Left renal pelvis (tissue), 4 donors: ENCODE measurements around the gene CABP7. TPM values are rescaled to one million over a fixed set of nuclear protein-coding genes. Genes with fewer than 3 reads are reported as not detected.
"Not testable (repeated sequence)": the region's sequence is repeated elsewhere in the genome, so short reads cannot be mapped to it uniquely, and the experiment has no call there.

Experiments used
- DNase-seq, 4 donors: peaks; one replicate each; pipeline ENCODE4 v3.0.0-alpha.2; 2013; ENCODE audit warnings: low read depth in 4 of 4, low spot score in 3 of 4
- polyA plus RNA-seq, 4 donors: library from polyadenylated mRNA; unstranded; fragments of 120-200 nt; gene quantifications; one replicate each; pipeline ENCODE4 v1.2.1, GENCODE V29; 2013; ENCODE audit not compliant: insufficient read length in 4 of 4

Gene CABP7
- polyA plus RNA-seq, 4 donors: 0.07 to 0.14 (median 0.11) TPM

DNA sequence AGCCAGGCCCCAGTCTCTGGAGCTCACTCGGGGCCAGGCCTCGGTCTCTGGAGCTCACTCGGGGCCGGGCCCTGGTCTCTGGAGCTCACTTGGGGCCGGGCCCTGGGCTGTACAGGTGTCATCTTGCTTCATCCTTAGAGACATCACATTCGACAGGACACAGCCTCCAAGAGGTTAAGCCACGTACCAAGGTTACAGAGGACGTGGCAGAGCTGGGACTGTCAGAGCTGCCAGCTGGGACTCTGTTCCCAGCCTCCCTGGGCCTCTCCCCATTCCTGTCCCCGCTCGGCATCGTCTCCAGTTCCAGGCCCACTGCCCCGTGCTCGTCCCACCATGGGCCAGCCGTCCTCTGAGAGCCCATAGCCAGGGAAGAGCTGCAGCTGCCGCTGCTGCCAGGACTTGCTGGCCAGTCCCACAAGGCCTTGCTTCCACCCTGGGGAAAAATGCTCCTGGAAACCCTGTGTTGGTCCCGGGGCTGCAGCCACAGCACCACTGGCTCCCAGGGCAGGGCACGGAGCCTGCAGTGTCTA, 19.6 kb downstream of the CABP7 start:
- DNase-seq: no peak

DNA sequence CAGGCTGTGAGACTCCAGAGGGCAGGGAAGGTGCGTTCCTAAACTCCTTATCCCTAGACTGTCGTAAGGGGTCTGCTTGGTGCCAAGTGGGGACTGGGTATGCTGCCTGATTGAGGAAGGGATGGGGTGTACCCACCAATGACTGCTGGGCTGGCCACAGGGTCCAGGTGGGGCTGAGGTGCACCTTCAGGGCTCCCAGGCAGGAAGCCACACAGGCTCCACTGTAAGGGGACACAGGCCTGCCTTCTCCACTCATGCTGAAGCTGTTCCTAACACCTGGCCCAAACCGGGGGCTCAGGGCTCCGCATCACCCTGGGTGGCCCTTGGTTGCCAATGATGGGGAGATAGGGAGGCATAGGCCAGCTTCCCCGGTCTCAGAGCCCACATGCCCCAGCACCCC, 20.4 kb downstream of the CABP7 start:
- no peak for DNase-seq

DNA sequence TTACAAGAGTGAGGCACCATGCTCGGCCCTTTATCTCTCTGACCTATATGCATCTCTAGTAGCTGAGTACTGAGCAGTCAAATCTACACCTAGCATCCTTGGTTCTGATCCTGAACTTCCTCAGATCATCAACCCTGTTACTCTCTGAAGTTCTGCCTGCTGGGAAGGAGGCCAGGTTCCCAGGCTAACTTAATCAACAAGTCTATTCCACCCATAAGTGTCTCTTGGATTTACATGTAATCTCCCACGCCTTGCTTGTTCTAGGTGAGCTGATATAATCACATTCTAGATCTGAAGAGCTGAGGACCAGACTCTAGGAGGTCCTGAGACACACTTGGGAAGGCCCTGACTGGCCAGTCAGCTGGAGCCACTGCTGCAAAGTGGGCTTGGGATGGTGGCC, 22.1 kb downstream of the CABP7 start:
- no peak for DNase-seq

DNA sequence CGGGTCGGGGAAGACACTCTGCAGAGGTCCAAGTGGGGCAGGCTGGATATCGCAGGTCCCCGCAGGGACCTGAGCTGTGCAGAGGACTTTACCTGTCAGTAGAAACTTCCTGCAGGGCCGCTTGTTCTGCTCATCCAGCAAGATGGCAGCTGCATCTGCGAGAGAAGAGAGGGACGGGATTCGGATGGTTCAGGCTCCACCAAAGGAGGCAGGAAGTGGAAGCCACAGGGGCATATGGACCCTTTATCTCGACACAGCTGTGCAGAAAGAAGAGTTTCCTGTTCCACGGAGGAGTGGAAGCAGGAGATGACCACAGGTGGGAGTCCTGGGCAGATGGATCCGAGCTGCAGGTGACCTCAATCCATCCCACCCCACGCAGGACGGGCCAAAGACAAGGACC, 22.5 kb downstream of the CABP7 start:
- DNase-seq: no peak

DNA sequence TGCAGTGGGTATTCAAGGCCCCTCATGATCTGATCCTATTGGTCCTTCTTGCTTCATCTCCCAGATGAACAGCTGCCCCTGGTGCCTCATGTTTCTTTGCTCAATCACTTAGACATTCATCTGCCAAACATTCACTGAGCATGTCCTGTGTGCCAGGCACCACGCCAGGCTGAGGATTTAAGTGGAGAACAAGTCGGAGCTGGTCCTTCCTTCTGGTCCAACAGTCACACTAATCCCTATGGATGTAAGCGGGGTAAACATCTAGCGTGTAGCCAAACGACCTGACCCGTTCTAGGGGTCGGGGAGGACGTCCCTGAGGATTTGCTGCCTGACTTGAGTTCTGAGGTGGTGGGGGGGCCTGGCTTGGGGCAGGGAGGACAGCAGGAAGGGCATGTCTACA, 25.1 kb downstream of the CABP7 start:
- DNase-seq: no peak

DNA sequence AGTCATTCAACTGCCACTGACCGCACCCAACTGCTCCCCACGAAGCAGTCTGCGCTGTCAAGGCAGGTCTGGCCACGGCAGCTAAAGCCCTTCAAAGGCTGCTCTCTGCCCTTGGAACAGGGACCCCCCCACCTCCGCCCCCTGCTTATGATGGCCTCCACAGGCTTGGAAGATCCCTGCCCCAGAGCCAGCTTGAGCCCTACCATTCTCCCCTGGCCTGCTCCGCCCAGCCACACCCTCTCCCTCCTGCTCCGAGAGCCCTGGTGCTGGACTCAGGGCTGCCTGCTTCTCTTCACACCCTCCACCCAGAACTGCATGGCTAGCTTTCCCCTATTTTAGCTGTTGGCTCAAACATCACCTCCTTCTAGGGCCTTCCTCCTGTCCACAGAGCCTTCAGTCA, 28.0 kb downstream of the CABP7 start:
- DNase-seq: no peak

DNA sequence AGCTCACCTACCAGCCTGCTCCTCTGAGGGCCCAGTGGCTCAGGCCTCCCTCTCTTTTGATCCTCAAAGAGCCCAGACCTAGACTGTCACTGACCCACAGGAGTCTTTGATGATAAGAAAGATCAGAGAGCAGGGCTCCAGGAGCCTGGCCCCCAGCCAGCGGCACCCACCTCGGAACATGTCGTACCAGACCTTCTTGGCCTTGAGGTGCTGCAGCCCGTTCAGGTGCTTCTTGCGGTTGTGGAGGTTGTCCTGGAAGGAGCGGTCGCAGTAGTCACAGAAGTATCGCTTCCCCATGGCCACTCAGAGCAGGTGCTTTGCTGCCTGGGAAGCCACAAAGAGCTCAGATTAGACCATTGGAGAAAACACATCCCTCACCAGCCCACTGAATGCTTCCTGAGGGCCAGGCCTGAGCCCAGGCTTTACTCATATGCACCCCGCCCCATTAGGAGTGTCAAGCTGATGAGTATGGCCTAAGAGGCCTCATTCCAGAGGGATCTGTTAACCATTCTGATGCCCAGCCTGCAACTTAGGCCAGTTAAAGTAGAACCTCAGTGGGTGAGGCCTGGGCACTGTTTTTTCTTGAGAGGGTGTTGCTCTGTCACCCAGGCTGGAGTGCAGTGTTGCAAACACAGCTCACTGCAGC, 28.6 kb downstream of the CABP7 start:
- DNase-seq: no peak

DNA sequence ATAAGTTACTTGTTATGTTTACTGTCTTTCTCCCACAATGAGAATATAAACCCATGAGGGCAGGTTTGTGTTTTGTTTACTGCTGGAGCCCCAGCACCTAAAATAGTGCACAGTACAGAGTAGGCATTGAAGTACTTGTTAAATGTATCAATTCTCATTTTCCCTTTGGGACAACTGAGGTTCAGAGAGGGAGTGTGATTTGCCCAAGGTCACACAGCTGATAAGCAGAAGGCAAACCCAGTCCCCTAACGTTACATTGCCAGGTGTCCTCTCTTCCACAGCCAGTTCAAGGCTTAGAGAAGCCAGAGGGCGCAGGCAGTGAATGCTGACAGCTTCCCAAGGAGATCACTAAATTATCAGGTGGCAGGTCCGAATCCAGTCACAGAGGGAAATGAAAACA, 30.2 kb downstream of the CABP7 start:
- no peak for DNase-seq

DNA sequence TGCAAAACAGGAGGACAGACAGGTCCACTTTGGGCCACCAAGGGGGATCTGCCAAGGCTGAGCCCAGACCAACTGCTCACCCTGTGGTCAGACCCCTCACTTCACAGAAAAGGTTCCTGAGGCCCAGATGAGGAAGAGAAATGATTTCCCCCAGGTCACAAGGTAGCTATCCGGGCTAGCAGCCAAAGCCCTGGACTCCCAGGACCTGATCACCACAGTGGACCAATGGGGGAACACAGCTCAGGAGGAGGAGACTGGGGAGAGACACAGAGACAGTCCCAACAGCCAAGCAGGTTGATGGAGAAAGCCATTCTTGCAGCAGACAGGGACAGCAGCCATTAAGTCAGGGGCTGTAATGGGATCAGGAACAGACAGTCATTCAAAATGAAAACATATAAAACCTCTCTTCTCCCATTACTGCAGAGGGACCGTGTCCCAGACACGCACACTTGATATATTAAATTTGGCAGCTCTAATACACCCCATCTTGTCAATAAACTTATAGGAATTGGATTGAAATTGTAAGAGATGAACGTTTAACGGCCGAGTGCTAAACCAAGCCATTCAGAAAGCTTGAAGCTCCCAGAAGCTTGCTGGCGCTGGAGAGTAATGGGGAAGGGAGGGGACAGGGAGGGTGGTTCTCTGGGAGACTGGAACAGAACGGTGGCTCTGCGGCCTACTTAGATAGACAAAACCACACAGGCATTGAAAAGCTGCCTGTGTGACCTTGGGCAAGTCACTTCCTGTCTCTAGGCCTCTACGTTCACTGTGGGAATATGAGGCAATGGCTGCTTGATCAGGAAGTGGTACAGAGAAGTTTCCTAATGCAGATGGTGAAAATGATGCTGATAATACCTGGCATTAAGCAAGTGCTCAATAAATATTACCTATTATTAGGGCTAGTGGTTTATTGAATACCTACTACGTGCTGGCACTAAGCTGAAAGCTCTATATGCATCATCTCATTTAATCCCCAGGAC, 31.0 kb downstream of the CABP7 start:
- DNase-seq: no peak

DNA sequence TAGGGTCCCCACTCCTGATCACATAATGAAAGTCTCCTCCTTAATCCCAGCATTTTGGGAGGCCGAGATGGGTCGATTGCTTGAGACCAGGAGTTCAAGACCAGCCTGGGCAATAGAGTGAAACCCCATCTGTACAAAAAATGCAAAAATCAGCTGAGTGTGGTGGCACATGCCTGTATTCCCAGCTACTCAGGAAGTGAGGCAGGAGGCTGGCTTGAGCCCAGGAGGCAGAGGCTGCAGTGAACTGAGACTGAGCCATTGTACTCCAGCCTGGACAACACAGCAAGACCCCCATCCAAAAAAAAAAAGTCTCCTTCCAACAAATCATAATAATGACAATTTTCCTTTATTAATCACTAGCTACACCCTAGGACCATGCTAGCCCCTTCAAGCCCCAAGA, 31.9 kb downstream of the CABP7 start:
- no peak for DNase-seq

DNA sequence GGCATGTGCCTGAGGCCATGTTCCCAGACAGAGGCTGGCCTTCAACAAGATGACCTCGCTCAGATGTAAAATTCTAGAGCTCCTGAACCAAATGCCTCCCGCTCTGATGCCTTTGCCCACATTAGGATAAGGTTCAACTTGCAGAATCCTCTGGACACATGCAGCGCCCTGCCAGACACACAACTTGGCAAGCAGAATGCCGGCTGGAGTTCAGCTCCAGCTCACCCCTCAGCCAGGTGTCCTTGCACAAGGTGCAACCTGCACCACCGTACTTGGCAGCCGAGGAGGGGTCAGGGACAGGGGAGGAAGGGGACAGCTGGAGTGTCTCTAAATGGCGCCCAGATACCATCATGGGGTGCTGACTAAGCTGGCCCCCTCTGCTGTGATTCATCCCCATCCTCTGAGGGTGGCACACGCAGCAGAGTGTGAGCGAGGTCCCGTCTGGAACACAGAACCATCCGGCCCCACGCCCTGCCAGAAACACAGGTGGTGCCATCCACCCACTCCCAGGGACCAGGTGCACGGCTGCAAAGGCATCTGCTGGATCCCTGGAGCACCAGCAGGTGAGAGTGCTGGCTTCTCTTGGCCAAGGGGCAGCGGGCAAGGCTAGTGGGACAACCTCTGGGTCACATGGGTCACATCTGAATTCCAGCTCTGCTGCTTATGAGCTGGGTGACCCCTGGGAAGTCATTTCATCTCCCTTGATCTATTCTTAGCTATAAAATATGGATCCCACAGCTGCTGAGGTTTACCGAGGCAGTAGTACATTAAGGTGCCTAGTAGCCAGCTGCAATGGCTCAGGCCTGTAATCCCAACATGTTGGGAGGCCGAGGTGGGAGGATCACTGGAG, 34.2 kb downstream of the CABP7 start:
- no peak for DNase-seq

DNA sequence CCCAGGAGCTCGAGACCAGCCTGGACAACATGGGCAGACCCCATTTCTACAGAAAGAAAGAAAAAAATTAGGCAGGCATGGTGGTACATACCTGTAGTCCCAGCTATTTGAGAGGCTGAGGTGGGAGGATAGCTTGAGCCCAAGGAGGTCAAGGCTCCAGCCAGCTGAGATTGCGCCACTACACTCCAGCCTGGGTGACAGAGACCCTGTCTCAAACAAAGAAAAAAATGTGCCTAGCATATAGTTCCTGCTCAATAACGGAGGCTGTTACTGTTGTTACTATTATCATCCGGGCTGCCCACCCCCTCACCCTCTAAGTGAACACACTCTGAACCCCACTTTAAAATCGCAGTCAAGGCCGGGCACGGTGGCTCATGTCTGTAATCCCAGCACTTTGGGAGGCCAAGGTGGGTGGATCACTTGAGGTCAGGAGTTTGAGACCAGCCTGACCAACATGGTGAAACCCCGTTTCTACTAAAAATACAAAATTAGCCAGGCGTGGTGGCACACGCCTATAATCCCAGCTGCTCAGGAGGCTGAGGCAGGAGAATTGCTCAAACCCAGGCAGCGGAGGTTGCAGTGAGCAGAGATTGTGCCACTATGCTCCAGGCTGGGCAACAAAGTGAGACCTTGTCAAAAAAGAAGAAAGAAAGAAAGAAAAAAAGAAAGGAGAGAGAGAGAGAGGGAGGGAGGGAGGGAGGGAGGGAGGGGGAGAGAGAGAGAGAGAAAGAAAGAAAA, 35.0 kb downstream of the CABP7 start:
- not testable (repeated sequence) for DNase-seq

DNA sequence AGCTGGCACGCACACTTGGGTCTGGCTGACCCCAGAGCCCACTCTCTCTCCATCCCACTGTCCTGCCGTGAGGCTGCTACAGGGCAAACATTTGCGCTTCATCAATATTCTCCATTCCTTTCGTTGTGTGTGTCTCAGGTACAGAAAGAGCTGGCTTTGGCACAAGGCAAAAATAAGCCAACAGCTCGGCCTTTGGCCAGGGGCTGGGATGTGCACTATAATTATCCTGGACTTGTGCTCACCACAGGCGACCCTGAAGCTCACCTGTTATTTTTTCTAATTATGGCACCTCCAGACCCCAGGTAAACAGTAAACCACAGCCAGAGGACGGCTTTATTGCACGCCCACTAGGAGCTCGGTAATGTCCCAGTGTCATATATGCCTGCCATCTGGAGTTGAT, 36.1 kb downstream of the CABP7 start:
- no peak for DNase-seq

DNA sequence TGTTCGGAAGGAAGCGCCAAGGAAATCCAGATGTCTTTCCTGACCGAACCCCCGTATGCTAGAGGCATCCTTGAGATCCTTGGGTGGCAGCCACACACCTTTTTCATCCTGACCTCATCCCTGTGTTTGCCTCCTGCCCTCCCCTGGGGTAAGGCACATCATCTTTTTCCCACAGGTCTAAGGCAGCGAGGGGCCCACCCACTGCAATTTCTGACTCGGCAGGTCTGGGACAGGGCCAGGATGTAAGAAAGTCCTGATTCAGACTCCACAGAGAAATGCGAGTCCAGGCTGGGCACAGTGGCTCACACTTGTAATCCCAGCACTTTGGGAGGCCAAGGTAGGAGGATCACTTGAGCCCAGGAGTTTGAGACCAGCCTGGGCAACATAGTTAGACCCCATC, 36.5 kb downstream of the CABP7 start:
- no peak for DNase-seq

DNA sequence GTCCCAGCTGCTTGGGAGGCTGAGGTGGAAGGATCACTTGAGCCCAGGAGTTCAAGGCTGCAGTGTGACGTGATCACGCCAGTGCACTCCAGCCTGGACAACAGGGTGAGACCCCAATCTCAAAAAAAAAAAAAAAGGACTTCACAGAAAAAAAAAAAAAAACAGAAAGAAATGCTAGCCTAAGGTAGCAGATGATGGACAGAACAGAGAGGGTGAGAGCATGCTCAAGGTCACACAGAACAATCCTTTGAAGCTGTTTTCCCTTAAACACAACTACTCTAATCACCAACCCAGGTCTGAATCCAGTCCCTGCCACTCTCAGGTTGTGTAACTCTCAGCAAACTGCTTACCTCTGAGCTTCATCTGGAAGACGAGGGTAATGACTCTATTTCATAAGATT, 37.3 kb downstream of the CABP7 start:
- no peak for DNase-seq

DNA sequence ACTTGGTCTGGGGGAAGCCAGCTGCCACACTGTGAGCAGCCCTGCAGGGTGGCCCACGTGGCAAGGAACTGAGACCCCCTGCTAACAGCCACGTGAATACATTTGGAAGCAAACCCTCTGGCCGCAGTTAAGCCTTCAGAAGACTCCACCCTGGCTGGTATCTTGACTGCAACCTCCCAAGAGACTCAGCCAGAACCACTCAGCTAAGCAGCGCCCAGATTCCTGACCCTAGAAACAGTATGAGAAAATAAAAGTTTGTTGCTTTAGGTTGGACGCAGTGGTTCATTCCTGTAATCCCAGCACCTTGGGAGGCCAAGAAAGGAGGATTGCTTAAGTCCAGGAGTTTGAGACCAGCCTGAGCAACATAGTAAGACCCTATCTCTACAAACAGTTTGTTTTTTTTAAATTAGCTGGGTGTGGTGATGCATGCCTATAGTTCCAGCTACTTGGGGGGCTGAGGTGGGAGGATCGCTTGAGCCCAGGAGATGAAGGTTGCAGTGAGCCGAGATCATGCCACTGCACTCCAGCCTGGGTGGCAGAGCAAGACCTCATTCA, 38.3 kb downstream of the CABP7 start:
- no peak for DNase-seq

DNA sequence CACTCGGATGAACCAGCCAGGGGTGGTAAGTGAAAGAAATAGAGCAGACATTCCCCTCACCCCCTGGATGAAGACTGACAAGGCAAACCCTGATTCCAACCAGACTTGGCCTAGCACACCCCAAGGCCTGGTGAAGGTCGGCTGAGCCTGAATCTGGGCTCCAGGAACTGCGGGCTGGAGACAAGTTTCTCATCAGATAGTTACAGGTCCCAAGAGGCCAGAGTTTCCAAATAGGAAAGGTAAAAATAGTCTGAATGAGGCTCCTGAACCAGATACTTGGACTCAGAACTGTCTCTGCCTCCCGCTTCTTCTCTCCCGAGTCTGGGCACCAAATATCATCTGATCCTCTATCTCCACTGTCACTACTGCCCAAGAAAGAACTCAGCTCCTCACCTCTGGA, 39.2 kb downstream of the CABP7 start:
- DNase-seq: no peak

DNA sequence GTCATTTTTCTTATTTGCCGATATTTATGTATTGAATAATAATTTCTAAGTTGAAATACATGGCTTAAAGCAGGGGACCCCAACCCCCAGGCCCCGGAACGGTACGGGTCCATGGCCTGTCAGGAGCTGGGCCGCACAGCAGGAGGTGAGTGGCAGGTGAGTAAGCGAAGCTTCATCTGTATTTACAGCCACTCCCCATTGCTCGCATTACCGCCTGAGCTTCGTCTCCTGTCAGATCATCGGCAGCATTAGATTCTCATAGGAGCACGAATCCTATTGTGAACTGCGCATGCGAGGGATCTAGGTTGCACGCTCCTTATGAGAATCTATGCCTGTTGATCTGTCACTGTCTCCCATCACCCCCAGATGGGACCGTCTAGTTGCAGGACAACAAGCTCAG, 42.5 kb downstream of the CABP7 start:
- DNase-seq: no peak

DNA sequence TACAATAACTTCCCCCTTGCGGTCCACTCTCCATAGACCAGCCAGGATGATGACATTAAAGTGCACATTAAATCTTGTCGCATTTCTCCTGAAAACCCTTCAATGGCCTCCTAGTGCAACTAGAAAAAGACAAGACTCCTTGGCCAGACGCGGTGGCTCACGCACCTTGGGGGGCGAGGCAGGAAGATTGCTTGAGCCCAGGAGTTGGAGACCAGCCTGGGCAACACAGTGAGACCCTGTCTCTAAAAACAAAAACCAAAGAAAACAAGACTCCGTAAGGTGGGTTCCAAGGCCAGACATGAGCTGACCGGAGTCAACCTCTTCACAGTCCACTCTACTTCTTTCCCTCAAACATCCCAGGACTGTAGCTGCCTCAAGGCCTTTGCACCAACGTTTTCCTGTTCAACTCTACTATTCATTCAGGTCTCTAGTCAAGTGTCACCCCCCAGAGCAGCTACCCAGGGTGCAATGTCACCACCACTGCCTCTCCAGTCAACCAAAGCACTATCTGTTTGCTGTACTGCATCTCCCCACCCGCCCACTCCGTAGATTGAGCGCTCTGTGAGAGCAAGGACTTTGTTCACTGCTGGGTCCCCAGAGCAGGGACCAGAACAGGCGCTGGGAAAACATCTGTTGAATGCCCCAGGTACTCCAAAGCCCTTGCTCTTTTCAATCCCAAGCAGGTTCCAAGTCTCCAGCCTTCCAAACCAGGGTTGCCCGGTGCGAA, 46.3 kb downstream of the CABP7 start:
- peak in 1 of 4 donors; percentile 2 for DNase-seq
